Kidney (tissue), 14 donors: ENCODE measurements around the gene TADA2B. TPM values are rescaled to one million over a fixed set of nuclear protein-coding genes. Genes with fewer than 3 reads are reported as not detected.

ENCODE experiments used
- DNase-seq, 5 donors: peaks; one replicate each; pipeline ENCODE4 v3.0.0-alpha.2; 2013 to 2020
- FAIRE-seq: peaks from 2 replicates; lab custom pipeline; 2012; peaks lifted over from hg19 to GRCh38; lab: Jason Lieb, UNC
- H3K27ac ChIP-seq, 2 donors: one replicate each; pipeline ENCODE4 v1.7.0; 2013; ENCODE audit warnings: low read depth in 2 of 2, low read length in 2 of 2, inconsistent platforms in 1 of 2
- H3K27me3 ChIP-seq: one replicate; pipeline ENCODE4 v1.7.1; 2013; ENCODE audit warnings: low read length, inconsistent platforms; ENCODE audit not compliant: control insufficient read depth, insufficient read depth
- H3K36me3 ChIP-seq, 3 donors: one replicate each; pipeline versions ENCODE4 v1.7.0 to v1.7.1; 2013; ENCODE audit warnings: low read length in 3 of 3, control low read depth in 1 of 3, inconsistent platforms in 1 of 3; ENCODE audit not compliant: insufficient read depth in 3 of 3, control insufficient read depth in 2 of 3
- H3K4me1 ChIP-seq, 3 donors: one replicate each; pipeline versions ENCODE4 v1.7.0 to v1.7.1; 2013; ENCODE audit warnings: low read length in 3 of 3, inconsistent platforms in 1 of 3, low read depth in 1 of 3; ENCODE audit not compliant: control insufficient read depth in 2 of 3, insufficient read depth in 2 of 3
- H3K4me3 ChIP-seq, 3 donors: one replicate each; pipeline versions ENCODE4 v1.7.0 to v1.8.1; 2013; ENCODE audit warnings: low read length in 3 of 3, control low read depth in 1 of 3, inconsistent platforms in 1 of 3
- H3K9ac ChIP-seq, 3 donors: one replicate each; pipeline versions ENCODE4 v1.7.0 to v1.7.1; 2013; ENCODE audit warnings: low read length in 3 of 3, control low read depth in 1 of 3, inconsistent platforms in 1 of 3
- H3K9me3 ChIP-seq, 3 donors: one replicate each; pipeline versions ENCODE4 v1.7.0 to v1.7.1; 2013; ENCODE audit warnings: low read length in 3 of 3, control low read depth in 1 of 3, inconsistent platforms in 1 of 3; ENCODE audit not compliant: control insufficient read depth in 2 of 3, insufficient read depth in 1 of 3
- CTCF ChIP-seq: IDR thresholded peaks from 3 replicates; pipeline ENCODE4 v1.5.1; 2012; ENCODE audit warnings: mild to moderate bottlenecking, moderate library complexity, borderline replicate concordance; ENCODE audit not compliant: insufficient read depth; ENCODE audit errors: extremely low read depth
- intact Hi-C: fragments of 100-400 bp; cut with DNase I; formaldehyde crosslinking; loops from one replicate; pipeline ENCODE4 v1.11.1; 2022
- polyA plus RNA-seq: library from polyadenylated mRNA; stranded (reverse); fragments of 350-450 nt; fragmentation: Illumina TruSeq; extraction: RNeasy Lipid Tissue Mini Kit (QIAGEN cat#74804); gene quantifications from one replicate; pipeline ENCODE4 v1.2.3, GENCODE V29; 2014; ENCODE audit warnings: low read depth, low replicate concordance; ENCODE audit not compliant: insufficient read depth
- total RNA-seq: library from RNA; stranded (reverse); fragmentation: NEBNext Ultra II Directional; extraction: Animal tissue kit (Norgen Biotek cat#: 25700); gene quantifications from one replicate; pipeline ENCODE4 v1.2.1, GENCODE V29; 2021
- donor health status: control.
- donor health status: control.
- donor health status: control.
- donor health status: control.
- donor health status: control.
- donor health status: DM: yes; HTN: yes; CAD: no.
- donor health status: Normal renal cell carcinoma (clear cell type).

TADA2B gene
- total and polyA plus RNA-seq, 2 donors from 2014 or later = 14.2 to 30.5 TPM

DNA sequence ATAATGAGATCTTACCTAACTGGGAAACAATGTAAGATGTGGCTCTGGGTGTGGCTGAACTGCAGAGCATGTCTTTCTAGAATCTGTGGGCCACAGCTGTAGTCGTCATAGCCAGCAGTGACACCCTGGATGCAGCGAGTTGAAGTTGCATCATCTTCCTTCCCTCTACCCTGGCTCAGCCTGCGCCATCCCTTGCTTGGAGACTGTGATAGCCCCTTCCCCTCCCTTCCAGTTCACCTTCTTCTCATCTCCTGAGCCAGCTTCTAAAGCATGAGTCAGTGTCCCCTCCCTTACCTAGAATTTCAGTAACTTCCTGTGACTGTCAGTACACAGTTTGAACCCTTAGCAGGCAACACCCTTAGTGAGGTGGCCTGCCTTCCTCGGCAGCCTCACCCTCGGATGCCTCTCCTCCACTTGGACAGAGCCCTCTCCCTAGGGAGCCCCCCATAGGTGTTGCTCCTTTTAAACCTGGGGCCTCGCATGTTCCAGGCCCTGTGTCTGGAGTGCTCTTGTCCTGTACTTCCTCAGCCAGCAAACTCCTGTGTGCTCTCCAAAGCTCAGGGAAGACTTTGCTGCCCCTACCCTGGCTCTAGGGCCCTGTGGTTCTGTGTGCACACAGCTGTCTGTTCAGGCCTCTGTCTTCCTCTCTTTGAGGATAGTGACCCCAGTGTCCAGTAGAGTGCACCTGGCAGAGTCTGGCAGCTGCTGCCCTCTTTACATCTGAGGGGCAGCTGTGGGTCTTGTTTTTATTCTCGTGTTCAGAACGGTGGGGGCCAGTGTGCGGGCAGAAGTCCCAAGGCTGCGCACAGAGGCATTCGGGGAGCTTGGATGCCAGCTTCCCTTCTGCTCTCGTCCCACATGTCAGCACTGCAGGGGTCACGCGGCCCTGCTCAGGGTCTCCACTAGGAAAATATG is 43.7 kb upstream of the TADA2B start:
- FAIRE-seq (no peak), DNase-seq (peak in 1 of 5 donors; percentile 6)
- H3K27ac ChIP-seq = no peak overlapping the region
- H3K4me3 ChIP-seq = no peak overlapping the region
- TF ChIP-seq CTCF = no peak
- H3K9ac ChIP-seq = no peak overlapping the region
- intact Hi-C loops = no loop called here
- no peaks in the 10 kb centered on the region for H3K27me3 ChIP-seq
- H3K4me1 ChIP-seq = peaks cover 0 to 18% (median 8%) of the 10 kb centered on the region in 3 donors
- H3K9me3 ChIP-seq = no peaks in the 10 kb centered on the region
- peaks cover 3 to 57% (median 34%) of the 10 kb centered on the region in 3 donors for H3K36me3 ChIP-seq

GRCh38 chr4:7000421-7001176 is 42.6 kb upstream of the TADA2B start:
- H3K27ac ChIP-seq = peak overlapping the region in 1 of 2 donors; percentile 51
- no peaks in the 10 kb centered on the region for H3K27me3 ChIP-seq
- intact Hi-C loops = no loop called here
- no peak overlapping the region for H3K9ac ChIP-seq
- DNase-seq = peak in 1 of 5 donors; percentile 16
- no peak for FAIRE-seq
- no peak overlapping the region for H3K4me3 ChIP-seq
- peaks cover 0 to 18% (median 8%) of the 10 kb centered on the region in 3 donors for H3K4me1 ChIP-seq
- no peak for TF ChIP-seq CTCF
- H3K36me3 ChIP-seq = peaks cover 3 to 55% (median 30%) of the 10 kb centered on the region in 3 donors
- H3K9me3 ChIP-seq = no peaks in the 10 kb centered on the region

DNA sequence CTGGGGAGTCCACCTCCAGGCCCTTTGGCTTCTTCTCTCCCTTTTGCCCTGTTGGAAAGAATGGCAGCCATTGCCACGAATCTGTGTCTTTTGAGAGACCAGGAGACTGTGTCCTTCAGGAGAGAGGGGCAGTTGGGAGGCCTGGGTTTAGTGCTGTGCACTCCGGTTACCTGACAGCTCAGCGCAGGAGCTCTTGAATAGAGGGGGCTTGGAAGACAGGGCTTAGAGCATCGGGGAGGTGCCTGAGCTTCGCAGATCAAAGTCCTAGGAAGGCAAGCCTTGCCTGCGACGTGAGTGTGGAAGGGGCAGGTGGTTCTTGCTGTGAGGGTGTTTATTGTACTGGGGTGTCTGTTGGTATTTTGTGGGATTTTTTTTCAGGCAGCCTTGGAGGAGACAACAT is 41.9 kb upstream of the TADA2B start:
- Histone ChIP-seq H3K4me1 (peaks cover 0 to 18% (median 8%) of the 10 kb centered on the region in 3 donors), H3K9ac (no peak overlapping the region), H3K9me3 (no peaks in the 10 kb centered on the region), H3K4me3 (no peak overlapping the region), H3K27me3 (no peaks in the 10 kb centered on the region), H3K36me3 (peaks cover 3 to 54% (median 30%) of the 10 kb centered on the region in 3 donors), H3K27ac (peak overlapping the region in 1 of 2 donors; percentile 35)
- TF ChIP-seq CTCF = no peak
- intact Hi-C loops = no loop called here
- peak in 1 of 5 donors; percentile 19 for DNase-seq
- FAIRE-seq = no peak
